ENCODE measurements around the gene TBC1D5. TPM values are rescaled to one million over a fixed set of nuclear protein-coding genes. Genes with fewer than 3 reads are reported as not detected.

TBC1D5 gene
- total RNA-seq, 1 donor from 2014 or later, result 108 TPM

GRCh38 chr3:17761563-17761962, 19.1 kb upstream of the TBC1D5 start:
- TF ChIP-seq EZH2phosphoT487 (IDR thresholded peaks at IDR 0.05) (no peak), CTCF (IDR thresholded peaks at IDR 0.05) (no peak), EZH2 (IDR thresholded peaks at IDR 0.05) (no peak)
- Mint-ChIP-seq H3K4me3 (no peak overlapping the region), H3K4me1 (no peaks in the 10 kb centered on the region), H3K27me3 (ENCODE audit: insufficient read depth, low read depth) (no peaks in the 10 kb centered on the region), H3K27ac (no peak overlapping the region), H3K36me3 (no peaks in the 10 kb centered on the region), H3K9me3 (no peaks in the 10 kb centered on the region)
- Histone ChIP-seq H3K27ac (no peak overlapping the region), H3K79me2 (ENCODE audit: low read depth) (no peaks in the 10 kb centered on the region), H3K4me2 (no peak overlapping the region), H3K36me3 (no peaks in the 10 kb centered on the region), H3F3A (ENCODE audit: low read depth) (no peaks in the 10 kb centered on the region), H3K27me3 (no peaks in the 10 kb centered on the region), H3K9me3 (ENCODE audit: low read depth) (no peaks in the 10 kb centered on the region), H3K4me3 (no peak overlapping the region), H3K9ac (no peak overlapping the region), H2AFZ (replicated peaks) (no peak overlapping the region), H3K4me1 (no peaks in the 10 kb centered on the region), H4K20me1 (ENCODE audit: low read depth) (no peaks in the 10 kb centered on the region)
- DNase-seq (ENCODE audit: low spot score), result no peak

GRCh38 chr3:17759901-17760300, 17.5 kb upstream of the TBC1D5 start:
- no peak overlapping the region for H3K27ac ChIP-seq
- H3K27me3 Mint-ChIP-seq (ENCODE audit: insufficient read depth, low read depth), result no peaks in the 10 kb centered on the region
- no peaks in the 10 kb centered on the region for H3K36me3 ChIP-seq
- H3F3A ChIP-seq (ENCODE audit: low read depth), result no peaks in the 10 kb centered on the region
- no peak overlapping the region for H3K4me3 ChIP-seq
- no peaks in the 10 kb centered on the region for H3K9me3 ChIP-seq (ENCODE audit: low read depth)
- no peak overlapping the region for H3K27ac Mint-ChIP-seq
- H3K4me2 ChIP-seq, result no peak overlapping the region
- DNase-seq (ENCODE audit: low spot score), result no peak
- no peaks in the 10 kb centered on the region for H3K9me3 Mint-ChIP-seq
- TF ChIP-seq CTCF (IDR thresholded peaks at IDR 0.05) (no peak), EZH2 (IDR thresholded peaks at IDR 0.05) (no peak), EZH2phosphoT487 (IDR thresholded peaks at IDR 0.05) (no peak)
- no peak overlapping the region for H2AFZ ChIP-seq (replicated peaks)
- no peaks in the 10 kb centered on the region for H3K27me3 ChIP-seq
- H3K79me2 ChIP-seq (ENCODE audit: low read depth), result no peaks in the 10 kb centered on the region
- H3K36me3 Mint-ChIP-seq, result no peaks in the 10 kb centered on the region
- H3K4me3 Mint-ChIP-seq, result no peak overlapping the region
- H4K20me1 ChIP-seq (ENCODE audit: low read depth), result no peaks in the 10 kb centered on the region
- no peaks in the 10 kb centered on the region for H3K4me1 ChIP-seq
- H3K4me1 Mint-ChIP-seq, result no peaks in the 10 kb centered on the region
- H3K9ac ChIP-seq, result no peak overlapping the region

GRCh38 chr3:17755836-17756235, 13.4 kb upstream of the TBC1D5 start:
- H3K4me3 ChIP-seq, result no peak overlapping the region
- no peak overlapping the region for H3K4me2 ChIP-seq
- no peaks in the 10 kb centered on the region for H3F3A ChIP-seq (ENCODE audit: low read depth)
- Mint-ChIP-seq H3K36me3 (no peaks in the 10 kb centered on the region), H3K4me3 (no peak overlapping the region), H3K27me3 (ENCODE audit: insufficient read depth, low read depth) (no peaks in the 10 kb centered on the region), H3K9me3 (no peaks in the 10 kb centered on the region), H3K27ac (no peak overlapping the region), H3K4me1 (no peaks in the 10 kb centered on the region)
- DNase-seq (ENCODE audit: low spot score), result no peak
- no peak overlapping the region for H3K27ac ChIP-seq
- H3K4me1 ChIP-seq, result no peaks in the 10 kb centered on the region
- no peaks in the 10 kb centered on the region for H4K20me1 ChIP-seq (ENCODE audit: low read depth)
- H2AFZ ChIP-seq (replicated peaks), result no peak overlapping the region
- H3K27me3 ChIP-seq, result no peaks in the 10 kb centered on the region
- no peak overlapping the region for H3K9ac ChIP-seq
- H3K9me3 ChIP-seq (ENCODE audit: low read depth), result no peaks in the 10 kb centered on the region
- no peaks in the 10 kb centered on the region for H3K79me2 ChIP-seq (ENCODE audit: low read depth)
- no peaks in the 10 kb centered on the region for H3K36me3 ChIP-seq
- TF ChIP-seq CTCF (IDR thresholded peaks at IDR 0.05), result no peak

- no peaks in the 10 kb centered on the region for H3K4me1 Mint-ChIP-seq
- H3K4me1 ChIP-seq, result no peaks in the 10 kb centered on the region
- TF ChIP-seq CTCF (IDR thresholded peaks at IDR 0.05) (no peak), EZH2phosphoT487 (IDR thresholded peaks at IDR 0.05) (no peak), EZH2 (IDR thresholded peaks at IDR 0.05) (no peak)
- no peaks in the 10 kb centered on the region for H3K27me3 Mint-ChIP-seq (ENCODE audit: insufficient read depth, low read depth)
- no peak overlapping the region for H3K4me3 ChIP-seq
- no peaks in the 10 kb centered on the region for H3K9me3 Mint-ChIP-seq
- H3K36me3 ChIP-seq, result no peaks in the 10 kb centered on the region
- no peak overlapping the region for H3K4me2 ChIP-seq
- H3K79me2 ChIP-seq (ENCODE audit: low read depth), result no peaks in the 10 kb centered on the region
- no peak overlapping the region for H2AFZ ChIP-seq (replicated peaks)
- H3K27me3 ChIP-seq, result no peaks in the 10 kb centered on the region
- H3K9ac ChIP-seq, result no peak overlapping the region
- no peaks in the 10 kb centered on the region for H3K9me3 ChIP-seq (ENCODE audit: low read depth)
- no peak overlapping the region for H3K27ac ChIP-seq
- H3K4me3 Mint-ChIP-seq, result no peak overlapping the region
- DNase-seq (ENCODE audit: low spot score), result no peak
- H3K27ac Mint-ChIP-seq, result no peak overlapping the region
- no peaks in the 10 kb centered on the region for H3K36me3 Mint-ChIP-seq
- no peaks in the 10 kb centered on the region for H3F3A ChIP-seq (ENCODE audit: low read depth)
- no peaks in the 10 kb centered on the region for H4K20me1 ChIP-seq (ENCODE audit: low read depth)
These were observed 11.2 kb upstream of the TBC1D5 start for GRCh38 chr3:17753632-17753992.

Measured in neural progenitor cell (in vitro differentiated cells).